Suppressor macrophage treated with lipopolysaccharide for 1 hour (primary cell): ENCODE measurements around the gene TRAPPC12.

Experiments used
- DNase-seq, 3 donors: peaks; one replicate each; pipeline ENCODE4 v3.0.0-alpha.2; 2020 to 2022

The TRAPPC12 gene

GRCh38 chr2:3409627-3410170 lies 30.2 kb downstream of the TRAPPC12 start:
- no peak for DNase-seq

GRCh38 chr2:3411103-3411502 lies 31.6 kb downstream of the TRAPPC12 start:
- no peak for DNase-seq

GRCh38 chr2:3413697-3414096 lies 34.2 kb downstream of the TRAPPC12 start:
- no peak for DNase-seq

- no peak for DNase-seq
These were observed 34.8 kb downstream of the TRAPPC12 start for GRCh38 chr2:3414133-3414860.

GRCh38 chr2:3418766-3419404 lies 39.4 kb downstream of the TRAPPC12 start:
- no peak for DNase-seq

GRCh38 chr2:3420076-3420768 lies 40.7 kb downstream of the TRAPPC12 start:
- DNase-seq = no peak

GRCh38 chr2:3420769-3421397 lies 41.4 kb downstream of the TRAPPC12 start:
- DNase-seq = no peak

GRCh38 chr2:3421580-3421979 lies 42.1 kb downstream of the TRAPPC12 start:
- DNase-seq = no peak

GRCh38 chr2:3422161-3422779 lies 42.8 kb downstream of the TRAPPC12 start:
- no peak for DNase-seq

GRCh38 chr2:3423492-3424170 lies 44.1 kb downstream of the TRAPPC12 start:
- DNase-seq = peak; percentile 66 to 78 (median 71)

GRCh38 chr2:3424171-3424795 lies 44.8 kb downstream of the TRAPPC12 start:
- no peak for DNase-seq

- DNase-seq = no peak
These were observed 47.1 kb downstream of the TRAPPC12 start for GRCh38 chr2:3426615-3427014.

- no peak for DNase-seq
These were observed 47.8 kb downstream of the TRAPPC12 start for GRCh38 chr2:3427272-3427671.

- DNase-seq = no peak
These were observed 49.1 kb downstream of the TRAPPC12 start for GRCh38 chr2:3428577-3428976.

GRCh38 chr2:3429066-3429610 lies 49.6 kb downstream of the TRAPPC12 start:
- no peak for DNase-seq

- peak in 2 of 3 donors; percentile 3 to 16 for DNase-seq
These were observed 50.7 kb downstream of the TRAPPC12 start for GRCh38 chr2:3430172-3430571.

- no peak for DNase-seq
These were observed 51.4 kb downstream of the TRAPPC12 start for GRCh38 chr2:3430740-3431490.

GRCh38 chr2:3432067-3432466 lies 52.6 kb downstream of the TRAPPC12 start:
- no peak for DNase-seq

- DNase-seq = no peak
These were observed 53.3 kb downstream of the TRAPPC12 start for GRCh38 chr2:3432693-3433338.

GRCh38 chr2:3433339-3433699 lies 53.8 kb downstream of the TRAPPC12 start:
- no peak for DNase-seq
